Keratinocyte (primary cell): ENCODE measurements around the gene R3HCC1L.

Experiments used
- CTCF ChIP-seq, 3 experiments: IDR thresholded peaks in 1 of 3; conservative IDR thresholded peaks in 1 of 3; optimal IDR thresholded peaks in 1 of 3; 2 replicates in 2 of 3; 3 replicates in 1 of 3; pipeline versions ENCODE3 to v1.5.1; 2011; ENCODE audit warnings: low read length in 3 of 3, mild to moderate bottlenecking in 3 of 3, moderate library complexity in 2 of 3, control low read depth in 1 of 3, inconsistent platforms in 1 of 3; ENCODE audit not compliant: insufficient read depth in 2 of 3; ENCODE audit errors: extremely low read depth in 1 of 3
- EZH2 ChIP-seq: IDR thresholded peaks from one replicate; pipeline ENCODE4 v1.6.1; 2012; ENCODE audit warnings: inconsistent platforms, mild to moderate bottlenecking, low read length, moderate library complexity

- TF ChIP-seq CTCF (optimal IDR thresholded peaks at IDR 0.05 in 1 of 3, IDR thresholded peaks at IDR 0.05 in 1 of 3, conservative IDR thresholded peaks at IDR 0.05 in 1 of 3; ENCODE audit: extremely low read depth in 1 of 3, insufficient read depth in 2 of 3, low read length in 3 of 3), result no peak
- no peak for TF ChIP-seq EZH2
Measured at GRCh38 chr10:98107644-98108430, 26.6 kb upstream of the R3HCC1L start.
